ENCODE data around the gene ARHGAP32.

Gene ARHGAP32

GRCh38 chr11:129226207-129226798 is 34.2 kb upstream of the ARHGAP32 start:
- TF ChIP-seq CTCF (IDR thresholded peaks at IDR 0.05; ENCODE audit: low read depth, low read length, missing control alignments): no peak

GRCh38 chr11:129225190-129225589 is 33.1 kb upstream of the ARHGAP32 start:
- no peak for TF ChIP-seq CTCF (IDR thresholded peaks at IDR 0.05; ENCODE audit: low read depth, low read length, missing control alignments)
- DNase-seq (ENCODE audit: low read depth): no peak
- H3K4me3 ChIP-seq (ENCODE audit: low read depth, low read length): no peak overlapping the region

More at GRCh38 chr11:129226207-129226798, 34.2 kb upstream of the ARHGAP32 start:
- H3K4me3 ChIP-seq (ENCODE audit: low read depth, low read length): no peak overlapping the region
- no peak for DNase-seq (ENCODE audit: low read depth)

GRCh38 chr11:129224538-129224937 is 32.4 kb upstream of the ARHGAP32 start:
- no peak for TF ChIP-seq CTCF (IDR thresholded peaks at IDR 0.05; ENCODE audit: low read depth, low read length, missing control alignments)
- no peak overlapping the region for H3K4me3 ChIP-seq (ENCODE audit: low read depth, low read length)
- DNase-seq (ENCODE audit: low read depth): no peak

DNA sequence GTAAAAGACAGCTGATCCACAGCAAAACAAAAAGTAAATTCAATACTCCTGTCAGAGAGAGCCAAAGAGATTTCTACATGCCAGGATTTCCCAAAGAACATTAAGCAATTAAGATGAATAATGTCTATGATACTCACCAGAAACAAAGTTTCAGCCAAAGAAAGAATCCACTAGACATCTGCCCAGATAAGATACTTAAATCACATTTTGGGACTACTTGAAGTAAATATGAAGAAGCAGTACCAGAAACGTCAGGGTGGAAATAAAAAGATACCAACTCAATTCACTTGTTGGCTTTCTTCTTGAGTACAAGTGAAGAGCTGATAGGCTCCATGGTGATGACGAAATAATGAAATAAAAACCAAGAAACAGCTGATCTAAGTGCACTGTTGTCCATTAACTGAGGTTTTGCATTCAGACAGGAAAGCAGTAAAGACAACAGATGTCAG is 31.6 kb upstream of the ARHGAP32 start:
- H3K4me3 ChIP-seq (ENCODE audit: low read depth, low read length): no peak overlapping the region
- no peak for DNase-seq (ENCODE audit: low read depth)
- TF ChIP-seq CTCF (IDR thresholded peaks at IDR 0.05; ENCODE audit: low read depth, low read length, missing control alignments): no peak

DNA sequence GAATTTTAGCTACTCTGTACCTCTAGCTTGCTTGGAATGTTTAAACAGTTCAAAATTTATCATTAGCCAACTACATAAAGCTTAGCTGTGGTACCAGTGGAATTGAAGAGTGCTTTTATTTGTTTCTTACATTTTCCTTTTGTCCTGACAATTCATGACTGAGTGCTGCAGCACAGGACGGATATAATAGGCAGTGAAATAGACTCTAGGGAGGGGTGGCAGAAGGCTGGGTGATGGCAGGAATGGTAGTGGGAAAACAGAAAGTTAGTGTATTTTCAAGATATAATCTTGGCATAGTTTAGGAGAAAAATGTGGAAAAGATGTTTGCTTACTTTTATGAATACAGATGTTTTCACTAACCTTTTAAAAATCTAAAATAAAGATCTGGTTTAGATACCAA is 31.1 kb upstream of the ARHGAP32 start:
- no peak overlapping the region for H3K4me3 ChIP-seq (ENCODE audit: low read depth, low read length)
- no peak for DNase-seq (ENCODE audit: low read depth)
- no peak for TF ChIP-seq CTCF (IDR thresholded peaks at IDR 0.05; ENCODE audit: low read depth, low read length, missing control alignments)

- no peak for TF ChIP-seq CTCF (IDR thresholded peaks at IDR 0.05; ENCODE audit: low read depth, low read length, missing control alignments)
- H3K4me3 ChIP-seq (ENCODE audit: low read depth, low read length): no peak overlapping the region
- no peak for DNase-seq (ENCODE audit: low read depth)
Measured at GRCh38 chr11:129222158-129222557, 30.0 kb upstream of the ARHGAP32 start.

All from GM12864 (cell line).